ENCODE results near the gene MYO10. TPM values are rescaled to one million over a fixed set of nuclear protein-coding genes. Genes with fewer than 3 reads are reported as not detected.

The MYO10 gene
- total RNA-seq, 2 experiments from 2014 or later, result not detected

DNA sequence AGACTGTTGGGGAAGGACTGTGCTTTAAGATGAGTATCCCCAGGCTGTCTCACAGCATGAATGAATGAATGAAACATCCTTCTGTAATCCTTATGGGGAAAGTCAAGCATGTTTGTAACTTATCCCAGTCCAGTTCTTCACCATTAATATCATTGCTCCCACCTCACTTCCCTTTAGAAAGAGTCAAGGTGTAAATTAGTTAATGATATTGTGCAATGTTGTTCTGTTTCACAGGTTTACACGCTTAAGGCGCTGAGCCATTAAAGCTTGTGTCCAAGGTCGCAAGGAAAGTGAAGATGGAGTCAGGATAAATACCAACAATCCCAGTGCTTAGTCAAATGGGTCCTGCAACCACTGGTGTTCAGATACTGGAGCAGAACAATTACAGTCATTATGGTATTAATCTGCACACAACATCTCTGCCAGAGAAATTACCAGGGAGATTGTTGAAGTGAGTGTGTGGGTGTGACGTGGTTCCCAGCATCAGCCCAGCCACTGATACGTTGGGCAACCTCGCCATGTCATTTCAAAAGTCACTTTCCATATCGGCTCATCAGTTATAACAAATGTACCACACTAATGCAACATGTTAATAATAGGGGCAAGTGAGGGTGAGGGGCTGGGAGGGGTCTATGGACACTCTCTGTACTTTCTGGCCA, 1.5 kb upstream of the MYO10 start:
- Mint-ChIP-seq H3K36me3 (ENCODE audit: low read depth) (no peaks in the 10 kb centered on the region), H3K27me3 (peaks cover 64% of the 10 kb centered on the region), H3K27ac (no peak overlapping the region), H3K9me3 (no peaks in the 10 kb centered on the region), H3K4me3 (peak overlapping the region; percentile 70), H3K4me1 (ENCODE audit: low read depth) (peaks cover 31% of the 10 kb centered on the region)
- ATAC-seq (ENCODE audit: poor library complexity) (no peak), DNase-seq (peak in 2 of 14 experiments; percentile 6 to 14)
- H3K9me3 ChIP-seq (ENCODE audit: control insufficient read depth in 1 of 2, insufficient read depth in 1 of 2, low read length in 2 of 2), result peaks cover 0 to 18% of the 10 kb centered on the region in 2 experiments
- H3K4me1 ChIP-seq (ENCODE audit: insufficient read depth, low read length), result peaks cover 19% of the 10 kb centered on the region
- no peaks in the 10 kb centered on the region for H3K36me3 ChIP-seq (ENCODE audit: insufficient read depth, low read length)
- intact Hi-C loops (cut with DNase I, micrococcal nuclease), result no loop called here
- TF ChIP-seq, protein P1, sequence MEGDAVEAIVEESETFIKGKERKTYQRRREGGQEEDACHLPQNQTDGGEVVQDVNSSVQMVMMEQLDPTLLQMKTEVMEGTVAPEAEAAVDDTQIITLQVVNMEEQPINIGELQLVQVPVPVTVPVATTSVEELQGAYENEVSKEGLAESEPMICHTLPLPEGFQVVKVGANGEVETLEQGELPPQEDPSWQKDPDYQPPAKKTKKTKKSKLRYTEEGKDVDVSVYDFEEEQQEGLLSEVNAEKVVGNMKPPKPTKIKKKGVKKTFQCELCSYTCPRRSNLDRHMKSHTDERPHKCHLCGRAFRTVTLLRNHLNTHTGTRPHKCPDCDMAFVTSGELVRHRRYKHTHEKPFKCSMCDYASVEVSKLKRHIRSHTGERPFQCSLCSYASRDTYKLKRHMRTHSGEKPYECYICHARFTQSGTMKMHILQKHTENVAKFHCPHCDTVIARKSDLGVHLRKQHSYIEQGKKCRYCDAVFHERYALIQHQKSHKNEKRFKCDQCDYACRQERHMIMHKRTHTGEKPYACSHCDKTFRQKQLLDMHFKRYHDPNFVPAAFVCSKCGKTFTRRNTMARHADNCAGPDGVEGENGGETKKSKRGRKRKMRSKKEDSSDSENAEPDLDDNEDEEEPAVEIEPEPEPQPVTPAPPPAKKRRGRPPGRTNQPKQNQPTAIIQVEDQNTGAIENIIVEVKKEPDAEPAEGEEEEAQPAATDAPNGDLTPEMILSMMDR (IDR thresholded peaks at IDR 0.05), result no peak
- ChIA-PET POLR2A (no interaction called here), CTCF (no interaction called here)
- peaks cover 36 to 55% of the 10 kb centered on the region in 2 experiments for H3K27me3 ChIP-seq (ENCODE audit: control insufficient read depth in 1 of 2, insufficient read depth in 2 of 2, low read length in 2 of 2)
- H3K4me3 ChIP-seq (ENCODE audit: low read length), result no peak overlapping the region
- no peak overlapping the region for H3K27ac ChIP-seq (ENCODE audit: low read depth in 1 of 2, low read length in 2 of 2)

DNA sequence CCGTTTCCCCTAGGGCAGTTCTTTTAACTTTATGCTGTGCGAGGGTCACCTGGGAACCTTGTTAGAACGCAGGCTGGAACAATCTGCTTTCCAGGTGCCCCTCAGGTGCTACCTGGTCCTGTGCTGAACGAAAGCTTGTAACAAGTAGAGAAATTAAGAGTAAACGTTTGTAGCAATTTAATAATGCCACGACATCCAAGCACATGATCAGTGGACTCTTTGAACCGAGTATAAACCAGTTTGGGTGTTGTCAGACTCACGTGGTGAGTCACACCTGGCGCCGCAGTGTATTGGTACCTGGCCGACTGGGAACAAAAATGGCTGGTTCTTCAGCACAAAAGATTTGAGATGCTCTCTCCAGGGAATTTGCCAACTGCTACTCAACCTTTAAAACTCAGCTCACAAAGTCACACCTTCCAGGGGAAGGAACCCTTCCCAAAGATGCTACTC, 926 bp upstream of the MYO10 start:
- ChIA-PET CTCF (no interaction called here), POLR2A (no interaction called here)
- Mint-ChIP-seq H3K4me3 (peak overlapping the region; percentile 71), H3K27ac (no peak overlapping the region), H3K27me3 (peaks cover 70% of the 10 kb centered on the region), H3K36me3 (ENCODE audit: low read depth) (no peaks in the 10 kb centered on the region), H3K4me1 (ENCODE audit: low read depth) (peaks cover 31% of the 10 kb centered on the region), H3K9me3 (no peaks in the 10 kb centered on the region)
- Histone ChIP-seq H3K9me3 (ENCODE audit: control insufficient read depth in 1 of 2, insufficient read depth in 1 of 2, low read length in 2 of 2) (peaks cover 0 to 18% of the 10 kb centered on the region in 2 experiments), H3K4me3 (ENCODE audit: low read length) (peak overlapping the region; percentile 38), H3K27me3 (ENCODE audit: control insufficient read depth in 1 of 2, insufficient read depth in 2 of 2, low read length in 2 of 2) (peaks cover 36 to 60% of the 10 kb centered on the region in 2 experiments), H3K36me3 (ENCODE audit: insufficient read depth, low read length) (no peaks in the 10 kb centered on the region), H3K4me1 (ENCODE audit: insufficient read depth, low read length) (peaks cover 19% of the 10 kb centered on the region), H3K27ac (ENCODE audit: low read depth in 1 of 2, low read length in 2 of 2) (no peak overlapping the region)
- ATAC-seq (ENCODE audit: poor library complexity) (no peak), DNase-seq (no peak)
- TF ChIP-seq, protein P1 (IDR thresholded peaks at IDR 0.05), result no peak
- intact Hi-C loops (cut with DNase I, micrococcal nuclease), result no loop called here

DNA sequence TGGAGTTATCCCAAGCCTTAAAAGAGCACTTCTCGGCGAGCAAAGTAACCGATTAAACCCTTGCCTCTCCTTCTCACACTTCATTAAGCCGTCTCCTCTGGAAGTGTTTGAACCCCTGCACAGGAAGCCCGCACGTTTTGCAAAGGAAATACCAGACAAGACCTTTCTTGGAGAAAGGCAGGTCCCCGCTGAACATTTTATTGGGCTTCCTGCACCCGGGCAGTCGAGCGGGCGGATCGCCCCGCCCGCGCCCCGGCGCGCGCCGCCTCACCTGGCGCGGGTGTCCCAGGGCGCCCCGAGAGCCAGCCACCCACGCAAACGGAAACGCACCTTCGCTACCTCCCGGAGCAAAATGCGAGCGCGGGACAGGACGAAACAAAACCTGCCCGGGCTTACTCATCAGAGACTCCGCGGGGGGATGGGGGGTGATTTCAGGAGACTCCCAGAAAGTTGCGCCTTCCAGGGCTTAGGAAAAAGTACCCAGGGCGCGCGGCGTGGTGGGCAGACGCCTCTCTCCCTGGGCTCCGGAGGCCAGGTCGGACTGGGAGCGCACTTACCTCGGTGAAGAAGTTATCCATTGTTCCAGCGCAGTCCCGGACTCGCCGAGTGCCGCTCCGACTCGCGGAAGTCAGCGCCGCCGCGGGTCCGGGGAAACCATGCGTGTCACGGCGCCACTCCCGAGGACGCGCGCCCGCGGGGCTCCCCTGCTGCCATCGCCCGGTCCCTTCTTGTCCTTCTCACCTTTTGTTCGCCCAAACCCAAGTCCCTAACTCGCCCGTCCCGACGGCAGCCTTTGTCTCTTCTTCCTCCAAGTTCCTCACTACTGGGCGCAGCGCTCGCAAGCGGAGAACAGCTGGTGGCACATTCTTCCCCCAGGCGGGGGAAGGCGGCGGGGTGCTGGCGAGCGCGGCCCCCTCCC, 598 bp downstream of the MYO10 start:
- Mint-ChIP-seq H3K27ac (no peak overlapping the region), H3K9me3 (no peaks in the 10 kb centered on the region), H3K4me3 (peak overlapping the region; percentile 76), H3K27me3 (peaks cover 81% of the 10 kb centered on the region), H3K4me1 (ENCODE audit: low read depth) (peaks cover 31% of the 10 kb centered on the region), H3K36me3 (ENCODE audit: low read depth) (no peaks in the 10 kb centered on the region)
- H3K9me3 ChIP-seq (ENCODE audit: control insufficient read depth in 1 of 2, insufficient read depth in 1 of 2, low read length in 2 of 2), result peaks cover 0 to 14% of the 10 kb centered on the region in 2 experiments
- ChIA-PET POLR2A (no interaction called here), CTCF (no interaction called here)
- DNase-seq, result peak in 6 of 14 experiments; percentile 0 to 34 (median 20)
- peak overlapping the region; percentile 42 for H3K4me3 ChIP-seq (ENCODE audit: low read length)
- no peak overlapping the region for H3K27ac ChIP-seq (ENCODE audit: low read depth in 1 of 2, low read length in 2 of 2)
- H3K4me1 ChIP-seq (ENCODE audit: insufficient read depth, low read length), result peaks cover 19% of the 10 kb centered on the region
- H3K27me3 ChIP-seq (ENCODE audit: control insufficient read depth in 1 of 2, insufficient read depth in 2 of 2, low read length in 2 of 2), result peaks cover 36 to 64% of the 10 kb centered on the region in 2 experiments
- intact Hi-C loops (cut with DNase I, micrococcal nuclease), result no loop called here
- ATAC-seq (ENCODE audit: poor library complexity), result peak; percentile 28
- no peaks in the 10 kb centered on the region for H3K36me3 ChIP-seq (ENCODE audit: insufficient read depth, low read length)
- TF ChIP-seq, protein P1 (IDR thresholded peaks at IDR 0.05), result no peak

All from CD4-positive, alpha-beta T cell (primary cell).